Epithelial cell of proximal tubule (primary cell): ENCODE data around the gene HINT2. TPM values are rescaled to one million over a fixed set of nuclear protein-coding genes. Genes with fewer than 3 reads are reported as not detected.

Experiments
- DNase-seq: peaks from one replicate; pipeline ENCODE4 v3.0.0-alpha.2; 2011; ENCODE audit warnings: low read depth
- H3K4me3 ChIP-seq: 2 replicates; pipeline ENCODE4 v1.5.1; 2011; ENCODE audit warnings: low read depth, mild to moderate bottlenecking, low read length
- CTCF ChIP-seq: conservative IDR thresholded peaks from 2 replicates; pipeline ENCODE4 v1.5.1; 2012; ENCODE audit warnings: low read depth, mild to moderate bottlenecking, low read length
- total RNA-seq: library from RNA; depleted of rRNA; stranded (reverse); fragments of >200 nt; gene quantifications from 2 replicates; pipeline ENCODE4 v1.2.3, GENCODE V29; 2015

Gene HINT2
- total RNA-seq, 1 donor from 2014 or later = 25.9 TPM

GRCh38 chr9:35792024-35792813 lies 22.6 kb downstream of the HINT2 start:
- peak overlapping the region; percentile 60 for H3K4me3 ChIP-seq
- TF ChIP-seq CTCF = no peak
- no peak for DNase-seq

DNA sequence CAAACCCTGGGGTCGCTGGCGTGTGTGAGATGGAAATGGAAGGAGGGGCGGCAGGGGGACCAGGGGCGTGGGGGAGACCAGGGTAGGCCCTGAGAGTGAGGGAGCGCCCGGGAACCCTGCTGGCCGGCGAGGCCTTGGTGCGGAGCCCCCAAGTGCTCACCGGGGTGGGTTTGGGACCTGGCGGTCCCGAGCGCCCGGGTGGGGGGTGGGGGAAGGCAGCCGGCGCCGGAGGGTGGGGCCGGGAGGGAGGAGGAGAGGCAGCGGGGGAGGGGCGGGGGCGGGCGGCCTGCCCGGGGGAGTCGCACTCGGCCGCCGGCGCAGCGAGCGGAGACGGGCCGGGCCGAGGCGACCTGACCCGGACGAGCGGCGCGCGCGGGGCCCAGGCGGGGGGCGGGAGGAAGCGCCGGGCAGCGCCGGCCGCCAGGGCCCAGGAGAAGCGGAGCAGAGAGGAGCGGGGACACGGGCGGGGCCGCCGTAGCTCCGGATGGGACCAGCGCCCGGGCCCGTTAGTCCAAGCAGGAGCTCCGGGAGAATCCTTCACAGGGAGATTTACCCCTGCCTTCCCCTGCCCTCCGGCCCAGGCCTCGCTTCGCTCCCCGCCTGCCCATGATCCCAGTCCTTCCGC lies 23.4 kb downstream of the HINT2 start, which contains the start of gene NPR2:
NPR2 (plus strand) TSS at position 295 of the 625 bp plus-strand sequence. CDS start 818 bp downstream, outside the sequence.
- no peak for TF ChIP-seq CTCF
- H3K4me3 ChIP-seq = peak within 1 kb of the TSS; percentile 60
- DNase-seq = no peak

DNA sequence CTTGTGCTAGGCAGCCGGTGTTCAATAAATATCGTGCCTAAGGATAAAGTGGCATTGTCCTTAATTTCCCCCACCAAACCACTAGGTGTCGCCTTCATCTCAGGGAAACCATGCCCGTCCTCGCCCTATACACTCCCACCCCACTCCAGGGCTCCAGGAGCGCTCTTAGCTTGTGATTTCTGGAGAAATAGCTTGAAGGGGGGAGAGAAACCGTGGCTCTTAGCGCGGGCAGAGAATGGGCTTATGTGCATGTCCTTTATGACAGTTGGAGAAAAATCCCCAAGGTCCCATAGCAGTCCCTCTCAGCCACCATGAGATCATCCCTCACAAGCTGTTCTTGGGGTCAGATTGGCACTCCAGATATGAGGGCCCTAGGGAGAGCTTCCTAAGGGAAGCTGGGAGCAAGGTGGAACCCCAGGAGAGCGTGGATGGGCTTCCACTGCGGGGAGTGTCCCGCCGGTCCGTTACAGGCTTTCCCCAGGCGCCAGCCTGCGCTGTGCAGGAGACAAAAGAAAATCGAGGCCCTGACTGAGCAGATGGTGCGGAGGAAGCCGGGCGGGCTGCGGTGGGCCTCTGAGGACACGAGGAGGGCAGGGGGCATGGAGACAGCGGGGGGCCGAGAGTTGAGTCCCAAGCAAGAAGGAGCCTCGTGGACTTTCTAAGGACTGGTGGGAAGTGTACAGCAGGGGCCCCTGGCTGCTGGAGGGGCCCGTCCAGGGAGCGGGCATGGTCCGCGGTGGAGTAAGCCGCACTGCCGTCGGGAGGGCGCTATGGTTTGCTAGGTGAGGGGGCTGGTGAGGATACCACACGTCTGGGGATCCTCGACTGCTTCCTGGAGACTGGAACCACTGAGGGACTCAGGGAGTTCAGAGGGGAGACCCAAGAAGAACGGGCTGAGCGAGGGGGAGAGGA lies 24.2 kb downstream of the HINT2 start:
- no peak for DNase-seq
- TF ChIP-seq CTCF = peak; percentile 89
- H3K4me3 ChIP-seq = peak overlapping the region; percentile 27

DNA sequence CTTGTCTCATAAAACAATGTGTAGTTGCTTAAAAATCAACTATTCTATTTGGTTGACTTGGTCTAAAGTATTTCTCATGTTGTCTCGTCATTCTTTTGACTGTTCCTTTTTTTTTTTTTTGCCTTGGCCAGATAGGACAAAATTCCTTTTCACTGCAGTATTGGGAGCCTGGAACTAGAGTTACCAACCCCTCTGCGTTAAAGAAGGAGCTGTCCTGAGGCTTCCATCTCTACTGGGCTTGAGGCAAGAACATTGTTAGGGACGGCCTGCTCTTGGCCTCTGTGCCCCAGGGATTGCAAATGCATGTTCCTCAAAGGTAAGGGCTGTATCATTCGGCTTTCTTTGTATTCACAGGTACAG lies 24.8 kb downstream of the HINT2 start:
- no peak overlapping the region for H3K4me3 ChIP-seq
- TF ChIP-seq CTCF = no peak
- DNase-seq = no peak

DNA sequence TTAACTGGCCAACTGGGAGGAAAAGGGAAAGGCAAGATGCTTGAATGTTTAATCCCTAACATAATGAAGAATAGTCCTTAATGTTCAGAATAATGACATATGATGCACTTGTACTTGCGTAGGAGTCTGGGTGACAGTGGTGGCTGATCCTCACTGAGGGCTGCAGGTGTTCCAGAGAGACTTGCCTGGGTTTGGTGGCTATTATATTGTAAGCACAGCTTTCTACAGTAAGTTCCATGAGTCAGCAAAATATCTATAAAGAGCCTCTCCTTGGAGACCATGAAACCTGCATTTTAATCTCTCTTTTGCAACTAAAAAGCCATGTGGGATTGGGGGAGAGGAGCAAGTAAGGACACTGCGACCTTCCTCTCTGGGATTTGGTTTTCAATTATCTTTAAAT lies 25.3 kb downstream of the HINT2 start:
- no peak overlapping the region for H3K4me3 ChIP-seq
- no peak for DNase-seq
- TF ChIP-seq CTCF = no peak

GRCh38 chr9:35783418-35783817 lies 31.4 kb downstream of the HINT2 start:
- no peak for TF ChIP-seq CTCF
- DNase-seq = no peak
- H3K4me3 ChIP-seq = no peak overlapping the region
